ENCODE data around the gene LRP2. TPM values are rescaled to one million over a fixed set of nuclear protein-coding genes. Genes with fewer than 3 reads are reported as not detected.
A peak's percentile ranks its signal among the peaks of the same experiment; 100 is the strongest.

Gene LRP2
- total RNA-seq, 1 donor from 2014 or later, result 0.20 TPM

GRCh38 chr2:169240405-169240804, 121.9 kb downstream of the LRP2 start:
- no peak for DNase-seq (ENCODE audit: low read depth)

DNA sequence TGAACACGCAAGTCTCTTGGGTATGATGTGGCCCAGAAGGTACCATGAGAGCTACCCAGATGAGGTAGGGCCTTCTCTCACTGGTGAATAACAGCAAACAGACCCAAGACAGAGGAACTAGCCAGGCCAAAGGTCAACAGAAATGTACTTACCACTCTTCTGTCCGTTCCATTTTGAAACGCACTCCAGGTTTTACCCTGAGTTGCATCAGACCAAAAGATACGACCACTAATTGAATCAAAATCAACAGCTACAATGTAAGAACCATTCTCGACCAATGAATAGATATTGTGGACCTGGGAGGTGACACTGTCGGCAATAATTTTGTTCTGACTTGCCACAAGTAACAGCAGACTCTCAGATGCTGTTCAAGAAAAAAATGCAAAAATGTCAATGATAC, 124.4 kb downstream of the LRP2 start:
- no peak for DNase-seq (ENCODE audit: low read depth)

DNA sequence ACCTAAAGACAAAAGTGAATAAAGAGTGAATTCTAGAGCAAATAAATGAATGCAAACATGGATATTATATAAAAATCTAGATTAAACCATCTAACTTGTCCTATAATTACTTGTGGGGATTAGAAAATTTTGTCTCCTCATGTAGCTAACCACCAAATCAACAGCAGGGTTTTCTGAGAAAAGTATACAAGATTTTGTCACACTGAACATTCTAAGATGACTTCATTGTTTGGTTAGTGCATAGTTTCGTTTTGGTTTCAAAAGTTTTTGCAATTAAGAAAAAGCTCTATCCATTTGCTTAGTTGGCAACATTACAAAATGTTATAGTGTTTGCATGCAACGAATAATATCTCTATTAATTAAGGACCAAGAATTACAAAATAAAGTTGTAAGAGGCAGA, 125.0 kb downstream of the LRP2 start:
- DNase-seq (ENCODE audit: low read depth), result no peak

DNA sequence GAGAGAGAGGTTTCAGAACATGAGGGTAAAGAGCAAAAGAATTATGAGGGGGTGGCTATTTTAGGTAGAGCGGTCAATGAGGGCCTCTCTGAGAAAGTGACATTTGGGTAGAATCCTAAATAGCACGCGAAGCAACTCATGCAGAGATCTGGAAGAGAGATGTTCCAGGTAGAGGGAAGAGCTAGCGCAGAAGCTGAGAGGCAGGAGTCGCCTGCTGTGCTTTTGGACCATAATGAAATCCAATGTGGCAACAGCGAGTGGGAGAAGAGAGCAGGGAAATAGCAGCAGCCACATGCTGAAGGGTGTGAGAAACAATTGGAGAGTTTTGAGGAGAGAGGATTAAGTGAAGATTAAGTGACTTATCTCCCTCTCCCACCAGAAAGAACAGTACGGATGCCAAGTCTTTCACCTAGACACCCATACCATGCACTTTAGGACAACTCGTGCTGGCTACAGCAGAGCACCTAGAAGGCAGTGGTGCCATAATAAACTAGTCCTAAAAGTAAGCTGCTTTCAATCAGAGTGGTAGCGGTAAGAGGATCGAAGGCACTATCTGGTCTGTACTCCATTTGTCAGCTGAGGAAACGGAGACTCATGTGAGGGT, 129.7 kb downstream of the LRP2 start:
- no peak for DNase-seq (ENCODE audit: low read depth)

DNA sequence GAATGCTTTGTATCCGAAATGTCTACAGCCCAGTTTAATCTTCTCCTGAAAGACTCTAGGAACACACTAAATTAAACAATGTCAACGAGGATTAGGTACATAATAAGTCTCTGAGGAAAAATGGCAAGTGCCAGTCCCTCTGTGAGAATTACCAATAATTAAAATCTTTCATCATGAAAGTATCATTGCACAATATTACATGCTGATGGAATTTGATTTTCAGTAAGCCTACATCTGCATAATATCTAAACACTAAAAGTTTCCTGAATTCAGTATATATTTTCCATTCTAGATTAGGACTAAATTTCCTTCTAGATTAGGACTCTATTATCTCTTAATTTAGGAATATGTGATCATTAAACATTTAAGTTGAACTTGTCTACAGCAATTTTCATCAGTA, 132.1 kb downstream of the LRP2 start:
- no peak for DNase-seq (ENCODE audit: low read depth)

DNA sequence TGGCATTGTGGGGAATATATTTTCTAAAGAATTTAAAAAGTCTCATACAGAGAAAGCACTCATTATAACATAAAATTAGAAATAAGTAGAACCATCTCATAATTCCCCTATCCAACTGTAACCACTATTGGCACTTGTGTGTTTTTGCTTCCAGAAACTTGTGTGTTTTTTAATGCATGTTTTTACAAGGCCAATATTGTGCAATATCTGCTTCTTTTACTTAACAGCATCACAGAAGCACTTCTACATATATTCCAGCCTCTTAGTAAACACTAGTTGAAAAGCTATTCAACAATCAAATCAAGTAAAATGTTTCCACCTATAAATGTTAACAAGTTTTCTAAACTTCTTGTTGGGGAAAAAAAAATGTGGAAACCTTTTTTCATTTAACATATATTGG, 132.7 kb downstream of the LRP2 start:
- DNase-seq (ENCODE audit: low read depth), result peak; percentile 2

DNA sequence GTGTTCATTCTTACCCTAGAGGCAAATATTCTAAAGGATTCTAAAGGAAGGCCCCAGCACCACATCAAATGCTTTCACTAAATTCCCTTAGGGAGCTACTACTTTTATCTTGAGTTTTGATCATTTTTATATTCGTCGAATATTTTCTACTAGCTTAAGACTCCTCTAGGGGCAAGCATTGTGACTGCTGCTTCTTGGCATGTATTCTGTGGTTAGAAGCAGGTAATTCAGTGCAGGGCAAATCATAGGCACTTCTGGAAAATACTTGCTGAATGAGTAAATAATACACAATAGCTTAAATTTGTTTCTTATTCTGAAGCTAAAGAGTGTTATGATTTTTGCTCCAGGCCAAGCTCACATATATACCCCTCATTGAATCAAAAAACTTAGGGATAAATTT, 136.4 kb downstream of the LRP2 start:
- peak; percentile 13 for DNase-seq (ENCODE audit: low read depth)

- no peak for DNase-seq (ENCODE audit: low read depth)
Measured at GRCh38 chr2:169225233-169225750, 137.0 kb downstream of the LRP2 start.

- DNase-seq (ENCODE audit: low read depth), result peak; percentile 38
Measured at GRCh38 chr2:169222665-169223064, 139.7 kb downstream of the LRP2 start.

- peak; percentile 50 for DNase-seq (ENCODE audit: low read depth)
Measured at GRCh38 chr2:169221745-169222369, 140.5 kb downstream of the LRP2 start.

DNA sequence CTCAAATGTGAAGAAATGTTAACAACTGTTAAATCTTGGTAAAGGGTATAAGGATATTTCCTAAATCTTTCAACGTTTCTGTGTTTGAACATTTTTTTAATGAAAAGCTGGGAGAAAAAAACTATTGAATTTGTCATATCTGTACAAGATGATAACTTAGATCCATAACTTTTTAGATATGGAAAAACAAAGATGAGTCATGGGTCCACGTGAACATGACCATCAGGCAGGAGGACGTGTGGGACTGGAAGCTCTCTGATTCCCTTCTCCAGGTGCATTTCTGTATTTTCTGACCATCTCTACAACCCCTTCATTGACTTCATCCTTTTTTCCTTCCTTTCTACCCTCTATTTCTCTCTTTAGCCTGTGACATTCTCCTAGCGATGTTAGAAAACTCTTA, 151.4 kb downstream of the LRP2 start:
- DNase-seq (ENCODE audit: low read depth), result no peak

DNA sequence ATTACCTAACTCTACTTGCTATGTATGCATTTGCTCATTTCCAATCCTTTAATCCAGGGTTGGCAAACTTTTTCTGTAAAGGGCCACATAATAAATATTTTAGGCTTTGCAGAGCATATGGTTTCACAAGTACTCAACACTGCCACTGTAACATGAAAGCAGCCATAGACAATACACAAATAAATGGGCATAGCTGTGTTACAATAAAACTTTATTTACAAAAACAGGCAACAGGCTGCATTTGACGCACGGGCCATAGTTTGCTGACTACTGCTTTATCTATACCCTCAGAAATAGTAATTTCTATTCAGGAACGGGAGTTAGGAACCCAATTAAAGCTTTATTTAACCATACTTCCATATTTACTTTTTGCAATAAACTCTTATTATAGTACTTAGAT, 154.3 kb downstream of the LRP2 start:
- no peak for DNase-seq (ENCODE audit: low read depth)

DNA sequence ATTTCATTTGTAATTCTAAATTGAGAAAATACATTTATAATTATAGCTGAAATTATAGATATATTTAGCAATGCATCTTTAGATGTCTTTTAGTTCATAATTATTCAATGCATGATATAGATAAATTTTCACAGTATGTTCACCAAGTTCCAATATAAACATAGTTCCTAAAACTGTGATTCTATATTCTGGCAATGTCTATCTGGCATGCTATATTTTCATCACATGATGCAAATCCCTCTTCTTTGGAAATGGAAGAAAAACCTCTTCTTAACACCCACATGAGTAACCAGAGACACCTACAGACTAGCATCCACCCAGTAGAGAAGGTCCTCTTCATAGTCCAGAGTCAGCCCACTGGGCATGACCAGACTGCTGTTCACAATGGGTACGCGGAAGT, 157.2 kb downstream of the LRP2 start:
- DNase-seq (ENCODE audit: low read depth), result no peak

DNA sequence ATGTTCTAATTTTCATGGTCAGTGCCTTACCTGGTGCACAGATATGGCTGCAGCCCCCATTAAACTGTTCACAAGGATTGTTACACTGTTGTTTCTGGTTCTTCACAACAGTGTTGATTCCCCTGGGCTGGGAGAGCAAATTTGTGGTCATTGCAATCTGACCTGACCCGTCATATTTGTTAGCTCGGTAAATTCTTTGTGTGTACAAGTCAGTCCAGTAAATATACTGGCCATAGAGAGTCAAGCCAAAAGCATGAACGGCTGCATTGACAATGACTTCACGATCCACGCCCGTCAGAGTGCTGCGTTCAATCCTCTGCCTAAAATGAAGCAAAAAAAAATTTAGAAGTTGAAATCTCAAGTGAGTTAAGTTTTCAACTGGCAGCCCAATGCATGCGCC, 158.4 kb downstream of the LRP2 start:
- no peak for DNase-seq (ENCODE audit: low read depth)

DNA sequence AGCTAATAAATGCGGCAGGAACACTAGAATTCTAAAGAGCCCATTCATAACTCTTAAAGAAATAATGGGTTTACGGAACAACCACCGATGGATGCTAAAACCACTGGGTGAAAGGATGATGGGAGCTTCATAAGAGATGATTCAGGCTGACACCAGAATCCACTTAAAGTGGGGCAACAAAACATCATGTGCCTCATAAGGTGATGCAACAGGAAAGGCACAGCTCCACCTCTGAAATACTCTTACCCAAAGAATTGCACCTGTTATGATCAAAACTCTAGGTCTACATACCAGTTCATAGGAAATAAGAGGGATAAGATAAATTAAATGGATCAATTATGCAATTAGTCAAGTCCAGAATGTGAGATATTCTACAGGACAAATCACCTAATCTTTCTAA, 161.6 kb downstream of the LRP2 start:
- DNase-seq (ENCODE audit: low read depth), result no peak

DNA sequence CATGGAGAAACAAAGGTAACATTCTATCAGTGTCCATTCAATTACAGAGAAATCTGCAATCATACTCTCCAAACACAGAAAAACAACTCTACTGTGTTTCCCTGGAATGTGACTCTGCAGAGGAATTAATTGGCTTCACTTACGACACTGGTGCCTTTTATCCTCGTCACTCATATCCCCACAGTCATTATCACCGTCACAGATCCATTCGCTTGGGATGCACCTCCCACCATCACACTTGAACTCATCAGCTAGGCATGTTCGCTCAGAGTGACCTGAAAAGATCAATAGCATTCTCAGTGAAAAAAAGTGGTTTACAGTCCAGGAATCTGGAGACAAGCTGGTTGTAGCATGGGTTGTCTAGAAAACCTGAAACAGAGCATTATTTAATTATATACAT, 168.7 kb downstream of the LRP2 start:
- DNase-seq (ENCODE audit: low read depth), result no peak

DNA sequence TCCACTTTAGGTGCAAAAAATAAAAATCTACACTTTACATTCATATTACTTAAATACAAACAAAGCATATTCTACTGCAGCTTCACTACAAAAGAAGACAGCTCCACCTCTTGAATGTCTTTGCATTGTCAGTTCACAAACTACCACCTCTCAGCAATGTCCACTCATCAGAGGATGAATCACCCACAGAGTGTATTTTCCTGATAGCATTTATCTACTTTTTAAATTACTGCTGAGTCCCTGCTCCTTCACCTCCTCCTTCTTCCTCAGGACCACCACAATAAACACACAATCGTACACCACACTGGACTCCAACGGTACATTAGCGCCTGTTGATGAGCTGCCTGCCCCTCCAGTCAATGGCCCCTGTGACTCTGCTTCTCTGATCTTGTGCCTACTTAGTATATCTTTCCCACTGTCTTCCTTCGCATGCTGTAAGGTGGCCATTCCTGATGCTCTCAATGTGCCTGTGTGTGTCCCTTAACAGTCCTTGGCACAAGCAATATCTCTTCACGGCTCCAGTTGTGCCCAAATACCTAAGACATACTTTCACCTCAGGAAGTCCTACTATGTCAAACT, 172.0 kb downstream of the LRP2 start:
- no peak for DNase-seq (ENCODE audit: low read depth)

GRCh38 chr2:169189132-169189531, 173.2 kb downstream of the LRP2 start:
- no peak for DNase-seq (ENCODE audit: low read depth)

DNA sequence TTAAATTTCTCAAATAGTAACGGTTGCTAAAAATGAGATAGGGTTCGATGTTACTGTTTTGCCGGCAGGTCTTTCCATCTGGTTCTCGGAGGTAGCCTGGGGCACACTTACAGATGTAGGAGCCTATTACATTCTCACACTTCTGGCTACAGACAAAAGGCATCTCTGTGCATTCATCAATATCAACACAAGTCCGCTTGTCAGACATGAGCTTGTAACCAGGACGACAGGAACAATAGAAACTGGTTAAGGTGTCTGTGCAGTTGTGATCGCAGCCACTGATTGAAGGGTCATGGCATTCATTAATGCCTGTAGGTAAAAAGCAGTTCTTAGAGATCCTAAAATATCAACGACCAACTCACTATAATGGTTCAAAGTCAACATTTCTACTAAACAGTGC, 176.6 kb downstream of the LRP2 start:
- DNase-seq (ENCODE audit: low read depth), result no peak

- no peak for DNase-seq (ENCODE audit: low read depth)
Measured at GRCh38 chr2:169184074-169184473, 178.3 kb downstream of the LRP2 start.

DNA sequence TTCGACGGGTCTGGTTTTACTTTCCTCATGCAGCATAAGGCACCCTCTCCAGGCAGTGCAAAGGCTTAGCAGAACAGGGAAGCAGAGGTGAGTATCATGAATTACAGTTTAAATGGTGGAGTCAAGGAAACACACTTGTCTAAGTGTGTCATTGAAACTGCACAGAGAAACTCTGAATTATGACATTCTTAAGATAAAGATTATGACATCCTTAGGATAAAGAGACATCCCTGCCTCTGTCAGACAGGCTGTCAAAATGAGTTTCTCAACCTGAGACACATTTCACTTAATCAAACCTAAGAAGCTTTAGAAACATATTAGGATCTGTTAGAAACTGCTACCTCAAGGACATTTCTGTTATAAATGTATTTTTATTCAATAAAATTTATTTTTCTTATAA, 179.8 kb downstream of the LRP2 start:
- no peak for DNase-seq (ENCODE audit: low read depth)

- no peak for DNase-seq (ENCODE audit: low read depth)
Measured at GRCh38 chr2:169178804-169179390, 183.4 kb downstream of the LRP2 start.

GRCh38 chr2:169178364-169178763, 184.0 kb downstream of the LRP2 start:
- no peak for DNase-seq (ENCODE audit: low read depth)
